GM12878 (cell line): ENCODE measurements around the gene NUDT14. TPM values are rescaled to one million over a fixed set of nuclear protein-coding genes. Genes with fewer than 3 reads are reported as not detected.

Experiments
- ATAC-seq: fragments of 200-7000 bp; cut with Tn5 transposase; 3 replicates; pipeline ENCODE4 v1.9.1; 2020; ENCODE audit warnings: mild to moderate bottlenecking, moderate library complexity
- BruUV-seq: library from RNA; stranded (reverse); fragments of 400-500 nt; replicated peaks from 2 replicates; lab custom pipeline; 2021; lab: Mats Ljungman, UMichigan
- CTCF ChIA-PET: fragments of 300-600 bp; sonication (Branson Sonifier 250); formaldehyde crosslinking; extraction: SDS; loops from one replicate; lab custom pipeline; 2021; ENCODE audit warnings: inconsistent platforms; lab: Yijun Ruan, JAX
- POLR2A ChIA-PET: fragments of 350-600 bp; formaldehyde crosslinking; extraction: SDS; loops from one replicate; lab custom pipeline; 2021; ENCODE audit warnings: inconsistent platforms; lab: Charles Lee
- RAD21 ChIA-PET: fragments of 300-600 bp; sonication (Branson Sonifier 250); formaldehyde crosslinking; loops from one replicate; lab custom pipeline; 2023; ENCODE audit warnings: antibody characterized with exemption; ENCODE audit not compliant: unreplicated experiment; lab: Charles Lee
- SMC1A ChIA-PET: fragments of 300-600 bp; sonication (Branson Sonifier 250); formaldehyde crosslinking; loops from one replicate; lab custom pipeline; 2023; ENCODE audit not compliant: unreplicated experiment, uncharacterized antibody; lab: Charles Lee
- DNase-seq: peaks from one replicate; pipeline ENCODE4 v3.0.0-alpha.2; 2011; ENCODE audit warnings: low read depth, low spot score
- FAIRE-seq: peaks from 3 replicates; lab custom pipeline; 2011; peaks lifted over from hg19 to GRCh38; lab: Jason Lieb, UNC
- H2AFZ ChIP-seq: 2 replicates; pipeline ENCODE4 v1.6.0; 2011; ENCODE audit warnings: low read depth, low read length, control low read depth; ENCODE audit not compliant: control insufficient read depth
- H3K27ac ChIP-seq: 2 replicates; pipeline ENCODE4 v1.5.1; 2011; ENCODE audit warnings: control low read depth; ENCODE audit not compliant: control insufficient read depth, insufficient read depth
- H3K27me3 ChIP-seq, 2 experiments: replicated peaks in 1 of 2; 2 replicates each; pipeline versions ENCODE4 v1.6.0 to v1.6.1; 2011; ENCODE audit warnings: low read length in 1 of 2; ENCODE audit not compliant: control insufficient read depth in 2 of 2, insufficient read depth in 2 of 2
- H3K36me3 ChIP-seq, 2 experiments: 2 replicates each; pipeline ENCODE4 v1.5.1; 2011; ENCODE audit warnings: low read length in 1 of 2; ENCODE audit not compliant: control insufficient read depth in 2 of 2, insufficient read depth in 2 of 2
- H3K4me1 ChIP-seq: 2 replicates; pipeline ENCODE4 v1.6.1; 2011; ENCODE audit warnings: mild to moderate bottlenecking, low read length, moderate library complexity, mixed read lengths; ENCODE audit not compliant: control insufficient read depth, insufficient read depth
- H3K4me2 ChIP-seq: 2 replicates; pipeline ENCODE4 v1.6.0; 2011; ENCODE audit warnings: control low read depth; ENCODE audit not compliant: control insufficient read depth, insufficient read depth
- H3K4me3 ChIP-seq: fragments of 200-600 bp; sonication (generic); 2 replicates; pipeline ENCODE4 v1.5.1; 2016
- H3K79me2 ChIP-seq: 2 replicates; pipeline ENCODE4 v1.6.0; 2011; ENCODE audit warnings: low read length; ENCODE audit not compliant: control insufficient read depth, insufficient read depth
- H3K9ac ChIP-seq: 2 replicates; pipeline ENCODE4 v1.8.0; 2011; ENCODE audit warnings: low read length, control low read depth, mixed read lengths; ENCODE audit not compliant: control insufficient read depth, insufficient read depth
- H3K9me3 ChIP-seq: replicated peaks from 3 replicates; pipeline ENCODE4 v1.5.1; 2011; ENCODE audit warnings: mild to moderate bottlenecking, low read length; ENCODE audit not compliant: control insufficient read depth, insufficient read depth
- H4K20me1 ChIP-seq: 2 replicates; pipeline ENCODE4 v1.6.0; 2011; ENCODE audit not compliant: control insufficient read depth, insufficient read depth
- CHD4 ChIP-seq: fragments of 200-600 bp; sonication (generic); IDR thresholded peaks from 2 replicates; pipeline ENCODE4 v1.6.1; 2016; ENCODE audit warnings: mild to moderate bottlenecking
- ETV6 ChIP-seq, 2 experiments: fragments of 450-650 bp in 1 of 2; IDR thresholded peaks in 1 of 2; conservative IDR thresholded peaks in 1 of 2; 2 replicates each; pipeline ENCODE4 v1.6.1; 2014; ENCODE audit warnings: antibody characterized with exemption in 1 of 2, borderline replicate concordance in 1 of 2, low read depth in 1 of 2, mild to moderate bottlenecking in 1 of 2, moderate library complexity in 1 of 2
- EZH2 ChIP-seq: IDR thresholded peaks from 2 replicates; pipeline ENCODE4 v1.6.1; 2012; ENCODE audit warnings: low read depth, mild to moderate bottlenecking, control low read depth, inconsistent platforms, low read length, borderline replicate concordance; ENCODE audit not compliant: control insufficient read depth
- HDAC2 ChIP-seq: fragments of 200-600 bp; sonication (generic); IDR thresholded peaks from 2 replicates; pipeline ENCODE4 v1.6.1; 2017
- NRF1 ChIP-seq: conservative IDR thresholded peaks from 2 replicates; pipeline ENCODE4 v1.6.1; 2011; ENCODE audit warnings: mild to moderate bottlenecking, low read depth, low read length, improper control_type of control experiment
- RAD21 ChIP-seq: IDR thresholded peaks from 2 replicates; pipeline ENCODE4 v1.6.1; 2011; ENCODE audit warnings: mild to moderate bottlenecking, low read depth, low read length, moderate library complexity; ENCODE audit not compliant: insufficient read depth
- ZBTB4 ChIP-seq: fragments of 450-650 bp; formaldehyde crosslinking; IDR thresholded peaks from 2 replicates; pipeline ENCODE4 v1.4.0; 2022; ENCODE audit warnings: mild to moderate bottlenecking, moderate library complexity
- WGBS: methylation state at CpG from one replicate; pipeline ENCODE4 v1.1.6; 2016; ENCODE audit warnings: low lambda C conversion rate; ENCODE audit not compliant: insufficient replicate concordance, insufficient coverage; ENCODE audit errors: missing lambda C conversion rate; 5-methylcytosine and 5-hydroxymethylcytosine counted together
- in situ Hi-C: fragments of 300-500 bp; cut with MboI; formaldehyde crosslinking; loops from 9 replicates; pipeline ENCODE4 v1.14.3; 2018; ENCODE audit warnings: mixed read lengths
- intact Hi-C: fragments of 100-400 bp; cut with micrococcal nuclease; formaldehyde crosslinking; loops from one replicate; pipeline ENCODE4 v1.14.2; 2022; ENCODE audit not compliant: unreplicated experiment
- polyA plus RNA-seq, 11 experiments: library from polyadenylated mRNA; depleted of rRNA in 4 of 11; unstranded in 6 of 11; stranded (reverse) in 5 of 11; fragments of >200 nt; fragmentation: Nextera tagmentation in 4 of 11; fragmentation: Illumina TruSeq in 1 of 11; extraction: Ambion mirVana in 4 of 11; extraction: Trizol in 1 of 11; gene quantifications; 1 replicate in 1 of 11; 2 replicates in 10 of 11; pipeline versions ENCODE4 v1.2.1 to v1.2.3, GENCODE V29; 2011 to 2016; ENCODE audit warnings: inconsistent platforms in 2 of 11, missing spikeins in 2 of 11, low read depth in 1 of 11
- total RNA-seq, 4 experiments: library from RNA; depleted of rRNA in 3 of 4; stranded (reverse); fragments of >200 nt in 3 of 4; fragmentation: Illumina TruSeq in 1 of 4; extraction: Trizol in 1 of 4; gene quantifications; 2 replicates each; pipeline versions ENCODE4 v1.2.1 to v1.2.3, GENCODE V29; 2013 to 2021

Gene NUDT14
- total and polyA plus RNA-seq, 10 of the 15 experiments (the other 5 are each of a cell fraction or from before 2014, with no cell fraction given): 0.62 to 6.8 (median 4.3) TPM; not detected in 1

- no peak for TF ChIP-seq ZBTB4 (CRISPR knock-in tag)
- TF ChIP-seq NRF1: no peak
- no peak for TF ChIP-seq HDAC2
- no peak for TF ChIP-seq ETV6 (conservative IDR thresholded peaks at IDR 0.05 in 1 of 2, IDR thresholded peaks at IDR 0.05 in 1 of 2; ENCODE audit: borderline replicate concordance in 1 of 2, low read depth in 1 of 2)
- TF ChIP-seq EZH2: no peak
- TF ChIP-seq RAD21: no peak
Measured at GRCh38 chr14:105141026-105141425, 40.1 kb downstream of the NUDT14 start (continued).

GRCh38 chr14:105140581-105140980 lies 40.5 kb downstream of the NUDT14 start:
- Histone ChIP-seq H3K4me2 (no peak overlapping the region), H3K27me3 (no peaks in the 10 kb centered on the region), H3K9ac (no peak overlapping the region), H3K4me3 (no peak overlapping the region), H3K4me1 (no peaks in the 10 kb centered on the region), H4K20me1 (no peaks in the 10 kb centered on the region), H3K36me3 (no peaks in the 10 kb centered on the region), H3K27ac (no peak overlapping the region), H3K9me3 (peaks cover 8% of the 10 kb centered on the region; the same call in 1 of the 3 replicates), H2AFZ (no peak overlapping the region), H3K79me2 (no peaks in the 10 kb centered on the region)
- FAIRE-seq (no peak), DNase-seq (no peak), ATAC-seq (no peak)
- in situ Hi-C loops (no loop called here), intact Hi-C loops (no loop called here)
- TF ChIP-seq CHD4: no peak
- no peak for TF ChIP-seq ZBTB4 (CRISPR knock-in tag)
- RAD21 ChIA-PET: no interaction called here
- POLR2A ChIA-PET: no interaction called here
- CTCF ChIA-PET: no interaction called here
- 38% methylated on average over 7 of the region's 7 CpGs for WGBS
- SMC1A ChIA-PET: interaction anchor here (0.7 kb wide), 1 partner anchor 36 kb away, joined by 3 read pairs; no protein-coding TSS in a partner anchor
- BruUV-seq: no TSS peak
